ENCODE measurements around the gene CTAG1B.
"Not testable (repeated sequence)": the region's sequence is repeated elsewhere in the genome, so short reads cannot be mapped to it uniquely, and the experiment has no call there.

The CTAG1B gene

GRCh38 chrX:154582994-154583393 lies 36.1 kb downstream of the CTAG1B start:
- DNase-seq (ENCODE audit: low read depth): not testable (repeated sequence)

- DNase-seq (ENCODE audit: low read depth): not testable (repeated sequence)
These were observed 44.0 kb downstream of the CTAG1B start for GRCh38 chrX:154575076-154575475.

- not testable (repeated sequence) for DNase-seq (ENCODE audit: low read depth)
These were observed 46.0 kb downstream of the CTAG1B start for GRCh38 chrX:154573061-154573460.

GRCh38 chrX:154570361-154570760 lies 48.7 kb downstream of the CTAG1B start:
- not testable (repeated sequence) for DNase-seq (ENCODE audit: low read depth)
